Measurements from ENCODE around the gene RERE. TPM values are rescaled to one million over a fixed set of nuclear protein-coding genes. Genes with fewer than 3 reads are reported as not detected.

The RERE gene
- total RNA-seq, 4 donors from 2014 or later: 118 to 244 (median 131) TPM

DNA sequence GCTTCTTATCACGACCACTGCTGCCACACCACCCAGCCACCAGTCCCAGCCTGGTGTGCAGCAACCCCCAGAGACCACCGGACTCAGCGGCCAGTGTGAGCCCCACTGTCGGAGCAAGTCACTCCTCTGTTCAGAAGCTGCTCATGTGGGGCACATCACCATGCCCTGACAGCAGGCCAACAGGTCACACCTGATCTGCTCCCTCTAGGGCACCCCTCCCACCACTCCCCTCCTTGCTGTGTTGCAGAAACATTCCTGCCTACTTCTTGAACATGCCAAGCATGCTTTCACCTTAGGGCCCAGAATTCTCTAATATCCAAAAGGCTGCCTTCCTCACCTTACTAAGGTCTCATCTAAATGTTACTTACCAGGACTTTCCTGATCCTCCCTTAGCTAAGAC lies 353.1 kb downstream of the RERE start:
- Histone ChIP-seq H3K9me3 (no peaks in the 10 kb centered on the region), H3K4me1 (peaks cover 68 to 70% of the 10 kb centered on the region in 2 donors), H3K27ac (peak overlapping the region; percentile 77 to 88 (median 87)), H3K4me3 (replicated peaks in 1 of 3) (no peak overlapping the region), H3K36me3 (no peaks in the 10 kb centered on the region), H3K27me3 (no peaks in the 10 kb centered on the region)
- DNase-seq: peak; percentile 98
- no peak for TF ChIP-seq POLR2A (IDR thresholded peaks at IDR 0.05)
- TF ChIP-seq, protein P1, sequence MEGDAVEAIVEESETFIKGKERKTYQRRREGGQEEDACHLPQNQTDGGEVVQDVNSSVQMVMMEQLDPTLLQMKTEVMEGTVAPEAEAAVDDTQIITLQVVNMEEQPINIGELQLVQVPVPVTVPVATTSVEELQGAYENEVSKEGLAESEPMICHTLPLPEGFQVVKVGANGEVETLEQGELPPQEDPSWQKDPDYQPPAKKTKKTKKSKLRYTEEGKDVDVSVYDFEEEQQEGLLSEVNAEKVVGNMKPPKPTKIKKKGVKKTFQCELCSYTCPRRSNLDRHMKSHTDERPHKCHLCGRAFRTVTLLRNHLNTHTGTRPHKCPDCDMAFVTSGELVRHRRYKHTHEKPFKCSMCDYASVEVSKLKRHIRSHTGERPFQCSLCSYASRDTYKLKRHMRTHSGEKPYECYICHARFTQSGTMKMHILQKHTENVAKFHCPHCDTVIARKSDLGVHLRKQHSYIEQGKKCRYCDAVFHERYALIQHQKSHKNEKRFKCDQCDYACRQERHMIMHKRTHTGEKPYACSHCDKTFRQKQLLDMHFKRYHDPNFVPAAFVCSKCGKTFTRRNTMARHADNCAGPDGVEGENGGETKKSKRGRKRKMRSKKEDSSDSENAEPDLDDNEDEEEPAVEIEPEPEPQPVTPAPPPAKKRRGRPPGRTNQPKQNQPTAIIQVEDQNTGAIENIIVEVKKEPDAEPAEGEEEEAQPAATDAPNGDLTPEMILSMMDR (IDR thresholded peaks at IDR 0.05): no peak
- 18 to 29% methylated on average over 4 of the region's 4 CpGs for WGBS, 2 donors
- intact Hi-C loops (cut with DNase I): no loop called here

DNA sequence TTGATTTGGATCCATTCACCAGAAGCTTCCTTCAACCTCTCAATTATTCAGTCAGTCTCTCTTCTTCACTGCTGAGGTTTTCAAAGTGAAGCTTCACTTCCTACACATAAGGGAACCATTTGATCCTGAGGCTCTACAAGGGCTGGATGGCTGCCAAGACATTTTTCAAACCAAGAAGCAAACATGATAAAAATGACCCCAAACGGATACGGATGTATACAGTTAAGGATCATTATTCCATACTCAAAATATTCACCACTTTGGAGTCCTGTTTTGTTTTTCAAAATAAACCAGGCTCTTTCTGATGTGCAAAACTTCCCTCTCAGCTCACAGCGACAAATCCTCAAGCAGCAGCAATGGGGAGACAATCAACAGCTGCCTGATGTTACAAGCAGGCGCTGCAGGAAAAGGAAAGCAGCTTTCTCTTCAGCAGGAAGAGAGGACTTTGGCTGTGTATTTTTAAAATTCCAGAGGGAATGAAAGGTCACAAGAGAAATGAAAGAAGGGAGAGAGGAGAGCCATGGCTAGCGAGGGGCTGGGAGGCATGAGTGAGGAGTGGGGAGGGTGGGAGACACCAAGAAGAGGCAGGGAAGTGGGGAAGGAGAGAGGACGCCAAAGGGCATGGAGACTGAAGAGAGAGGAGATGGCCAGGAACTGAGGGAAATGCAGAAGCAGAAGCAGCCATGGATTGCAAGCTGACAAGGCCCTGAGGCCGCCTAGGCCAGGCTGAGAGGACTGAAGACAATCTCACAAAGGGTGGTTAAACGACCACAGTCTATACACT lies 354.1 kb downstream of the RERE start:
- no peaks in the 10 kb centered on the region for H3K27me3 ChIP-seq
- no peak overlapping the region for H3K4me3 ChIP-seq (replicated peaks in 1 of 3)
- H3K9me3 ChIP-seq: no peaks in the 10 kb centered on the region
- H3K36me3 ChIP-seq: no peaks in the 10 kb centered on the region
- H3K27ac ChIP-seq: peak overlapping the region; percentile 77 to 88 (median 87)
- DNase-seq: peak; percentile 40
- intact Hi-C loops (cut with DNase I): no loop called here
- peaks cover 68 to 70% of the 10 kb centered on the region in 2 donors for H3K4me1 ChIP-seq
- 32 to 33% methylated on average over 8 of the region's 8 CpGs for WGBS, 2 donors
- TF ChIP-seq, protein P1 (IDR thresholded peaks at IDR 0.05): no peak

DNA sequence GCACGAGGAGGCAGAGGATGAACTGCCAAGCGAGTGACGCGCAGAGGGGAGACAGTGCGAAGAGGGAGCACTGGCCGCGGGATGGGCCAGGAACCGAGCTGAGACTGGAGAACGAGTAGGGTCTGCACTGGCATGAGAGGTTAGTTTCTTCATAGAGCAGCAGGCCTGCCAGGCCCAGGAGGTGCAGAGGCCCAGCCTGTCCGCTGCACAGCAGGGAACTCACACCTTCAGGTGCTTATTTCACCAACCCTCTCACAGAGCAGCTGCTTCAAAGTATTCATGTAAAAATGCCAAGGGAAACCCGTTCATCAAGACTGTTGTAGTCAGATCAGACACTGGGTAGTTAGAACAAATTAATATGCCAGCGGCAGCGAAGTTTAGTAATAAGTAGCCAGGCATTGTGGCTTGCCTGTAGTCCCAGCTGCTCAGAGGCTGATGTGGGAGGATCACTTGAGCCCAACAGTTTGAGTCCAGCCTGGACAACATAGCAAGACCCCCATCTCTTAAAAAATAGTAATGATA lies 355.0 kb downstream of the RERE start:
- 73 to 75% methylated on average over 13 of the region's 13 CpGs for WGBS, 2 donors
- intact Hi-C loops (cut with DNase I): no loop called here
- peak overlapping the region; percentile 77 to 88 (median 87) for H3K27ac ChIP-seq
- H3K36me3 ChIP-seq: no peaks in the 10 kb centered on the region
- H3K9me3 ChIP-seq: no peaks in the 10 kb centered on the region
- peaks cover 68 to 74% of the 10 kb centered on the region in 2 donors for H3K4me1 ChIP-seq
- DNase-seq: peak; percentile 28 to 52
- no peak overlapping the region for H3K4me3 ChIP-seq (replicated peaks in 1 of 3)
- TF ChIP-seq, protein P1 (IDR thresholded peaks at IDR 0.05): no peak
- TF ChIP-seq POLR2A (IDR thresholded peaks at IDR 0.05): no peak
- no peaks in the 10 kb centered on the region for H3K27me3 ChIP-seq

DNA sequence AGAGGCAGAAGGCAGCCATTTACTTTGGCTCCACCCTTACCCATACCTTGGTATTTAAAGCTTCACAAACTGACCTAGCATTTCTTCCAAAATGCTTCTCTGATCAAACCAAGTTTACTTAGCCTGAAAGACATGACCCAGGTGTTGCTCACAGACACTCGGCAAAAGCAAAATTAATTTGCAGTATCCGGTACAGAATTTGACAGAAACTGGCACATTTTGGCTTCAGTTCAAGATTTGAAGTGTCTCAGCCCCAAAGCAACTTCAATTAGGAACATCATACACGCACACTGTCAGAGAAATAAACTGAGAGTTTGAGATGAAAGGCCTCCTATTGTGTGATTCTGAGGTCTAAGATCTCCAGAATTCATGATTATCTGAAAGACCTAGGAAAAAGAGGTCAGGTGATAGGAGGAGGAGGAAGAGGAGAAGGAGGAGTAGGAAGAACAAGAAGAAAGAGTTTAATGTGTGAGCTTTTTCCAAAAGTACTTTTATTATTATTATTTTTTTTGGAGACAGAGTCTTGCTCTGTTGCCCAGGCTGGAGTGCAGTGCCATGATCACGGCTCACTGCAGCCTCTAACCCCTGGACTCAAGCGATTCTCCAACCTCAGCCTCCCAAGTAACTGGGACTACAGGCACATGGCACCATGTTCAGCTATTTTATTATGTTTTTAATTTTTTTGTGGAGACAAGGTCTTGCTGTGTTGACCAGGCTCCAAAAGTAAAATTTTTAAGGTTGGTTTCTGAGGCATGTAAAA lies 355.9 kb downstream of the RERE start:
- Histone ChIP-seq H3K9me3 (no peaks in the 10 kb centered on the region), H3K4me1 (peaks cover 71 to 81% of the 10 kb centered on the region in 2 donors), H3K27ac (peak overlapping the region; percentile 25 to 87 (median 77)), H3K27me3 (no peaks in the 10 kb centered on the region), H3K36me3 (no peaks in the 10 kb centered on the region), H3K4me3 (replicated peaks in 1 of 3) (no peak overlapping the region)
- DNase-seq: no peak
- 58 to 67% methylated on average over 5 of the region's 5 CpGs for WGBS, 2 donors
- TF ChIP-seq, protein P1 (IDR thresholded peaks at IDR 0.05): no peak
- no peak for TF ChIP-seq POLR2A (IDR thresholded peaks at IDR 0.05)
- intact Hi-C loops (cut with DNase I): no loop called here

Data from thyroid gland (tissue), 4 donors.